HT-29 (cell line): ENCODE data around the gene NCOA3. TPM values are rescaled to one million over a fixed set of nuclear protein-coding genes. Genes with fewer than 3 reads are reported as not detected.

Experiments
- DNase-seq: peaks from one replicate; pipeline ENCODE4 v3.0.0-alpha.2; 2015; ENCODE audit warnings: low spot score
- total RNA-seq: library from RNA; depleted of rRNA; stranded (reverse); fragments of >200 nt; shearing (Covaris generic); gene quantifications from 2 replicates; pipeline ENCODE4 v1.2.3, GENCODE V29; 2014

The NCOA3 gene
- total RNA-seq, 1 experiment from 2014 or later = 14.9 TPM

GRCh38 chr20:47664744-47665143, 163.1 kb downstream of the NCOA3 start:
- no peak for DNase-seq

GRCh38 chr20:47665221-47665991, 163.7 kb downstream of the NCOA3 start:
- no peak for DNase-seq

GRCh38 chr20:47666304-47666703, 164.6 kb downstream of the NCOA3 start:
- DNase-seq = no peak

GRCh38 chr20:47667086-47667485, 165.4 kb downstream of the NCOA3 start:
- DNase-seq = no peak

- DNase-seq = no peak
Observed at GRCh38 chr20:47667531-47668312, 166.0 kb downstream of the NCOA3 start.

GRCh38 chr20:47668313-47669151, 166.8 kb downstream of the NCOA3 start:
- no peak for DNase-seq

GRCh38 chr20:47669152-47669425, 167.4 kb downstream of the NCOA3 start:
- no peak for DNase-seq

- DNase-seq = no peak
Observed at GRCh38 chr20:47669489-47669888, 167.8 kb downstream of the NCOA3 start.

- DNase-seq = no peak
Observed at GRCh38 chr20:47669927-47670890, 168.5 kb downstream of the NCOA3 start.

- DNase-seq = no peak
Observed at GRCh38 chr20:47670913-47671312, 169.2 kb downstream of the NCOA3 start.

- no peak for DNase-seq
Observed at GRCh38 chr20:47672166-47672565, 170.5 kb downstream of the NCOA3 start.

- no peak for DNase-seq
Observed at GRCh38 chr20:47672886-47673670, 171.4 kb downstream of the NCOA3 start.

- no peak for DNase-seq
Observed at GRCh38 chr20:47673671-47673955, 171.9 kb downstream of the NCOA3 start.

GRCh38 chr20:47674145-47674544, 172.5 kb downstream of the NCOA3 start:
- DNase-seq = no peak

GRCh38 chr20:47674686-47675085, 173.0 kb downstream of the NCOA3 start:
- DNase-seq = no peak

- DNase-seq = no peak
Observed at GRCh38 chr20:47675190-47676142, 173.8 kb downstream of the NCOA3 start.

- DNase-seq = peak; percentile 17
Observed at GRCh38 chr20:47676219-47676721, 174.6 kb downstream of the NCOA3 start.

- no peak for DNase-seq
Observed at GRCh38 chr20:47676912-47677634, 175.4 kb downstream of the NCOA3 start.
